H9 (cell line): ENCODE measurements around the gene SLCO2A1. TPM values are rescaled to one million over a fixed set of nuclear protein-coding genes. Genes with fewer than 3 reads are reported as not detected.

Experiments used
- DNase-seq: peaks from one replicate; pipeline ENCODE4 v3.0.0-alpha.2; 2017
- H2AFZ ChIP-seq: one replicate; pipeline ENCODE4 v1.6.1; 2013; ENCODE audit warnings: mild to moderate bottlenecking, low read length, control low read depth, moderate library complexity
- H2AK5ac ChIP-seq: 2 replicates; pipeline ENCODE4 v1.6.1; 2013; ENCODE audit warnings: low read length, control low read depth, mixed read lengths; ENCODE audit not compliant: insufficient read length
- H2BK120ac ChIP-seq: one replicate; pipeline ENCODE4 v1.6.1; 2013; ENCODE audit warnings: low read depth, mild to moderate bottlenecking, low read length, control low read depth, inconsistent platforms; ENCODE audit not compliant: poor library complexity, severe bottlenecking
- H2BK12ac ChIP-seq: 2 replicates; pipeline ENCODE4 v1.6.1; 2013; ENCODE audit warnings: low read length, control low read depth, mixed read lengths, low read depth; ENCODE audit not compliant: insufficient read length
- H2BK15ac ChIP-seq: 2 replicates; pipeline ENCODE4 v1.6.1; 2013; ENCODE audit warnings: low read depth, low read length, control low read depth
- H2BK20ac ChIP-seq: one replicate; pipeline ENCODE4 v1.6.1; 2013; ENCODE audit warnings: low read depth, mild to moderate bottlenecking, low read length, control low read depth, inconsistent platforms; ENCODE audit not compliant: poor library complexity, severe bottlenecking
- H2BK5ac ChIP-seq: 2 replicates; pipeline ENCODE4 v1.6.1; 2013; ENCODE audit warnings: low read length, control low read depth, mixed read lengths; ENCODE audit not compliant: insufficient read length
- H3K14ac ChIP-seq: 2 replicates; pipeline ENCODE4 v1.6.1; 2013; ENCODE audit warnings: low read length, control low read depth; ENCODE audit not compliant: insufficient read depth
- H3K18ac ChIP-seq: 2 replicates; pipeline ENCODE4 v1.6.1; 2013; ENCODE audit warnings: low read depth, mild to moderate bottlenecking, mixed read lengths, low read length, control low read depth; ENCODE audit not compliant: insufficient read length
- H3K23ac ChIP-seq: 2 replicates; pipeline ENCODE4 v1.6.1; 2013; ENCODE audit warnings: low read length, control low read depth, mixed read lengths, low read depth; ENCODE audit not compliant: insufficient read length
- H3K23me2 ChIP-seq: 2 replicates; pipeline ENCODE4 v1.6.1; 2013; ENCODE audit warnings: low read depth, mild to moderate bottlenecking, mixed read lengths, low read length, control low read depth; ENCODE audit not compliant: insufficient read length, poor library complexity, severe bottlenecking
- H3K27ac ChIP-seq: 2 replicates; pipeline ENCODE4 v1.5.1; 2013; ENCODE audit warnings: low read length, control low read depth, mixed read lengths, low read depth; ENCODE audit not compliant: insufficient read length
- H3K27me3 ChIP-seq: 2 replicates; pipeline ENCODE4 v1.6.1; 2013; ENCODE audit warnings: low read length, control low read depth, inconsistent platforms; ENCODE audit not compliant: insufficient read depth
- H3K4ac ChIP-seq: 2 replicates; pipeline ENCODE4 v1.6.1; 2013; ENCODE audit warnings: low read depth, mild to moderate bottlenecking, control low read depth, inconsistent platforms, low read length, moderate library complexity
- H3K4me1 ChIP-seq: 2 replicates; pipeline ENCODE4 v1.6.1; 2013; ENCODE audit warnings: low read length, control low read depth, inconsistent platforms; ENCODE audit not compliant: insufficient read depth
- H3K4me2 ChIP-seq: 2 replicates; pipeline ENCODE4 v1.6.1; 2013; ENCODE audit warnings: low read length, control low read depth, mixed read lengths; ENCODE audit not compliant: insufficient read length, insufficient read depth
- H3K56ac ChIP-seq: 2 replicates; pipeline ENCODE4 v1.6.1; 2013; ENCODE audit warnings: low read depth, mild to moderate bottlenecking, mixed read lengths, low read length, control low read depth; ENCODE audit not compliant: insufficient read length
- H3K79me1 ChIP-seq: 2 replicates; pipeline ENCODE4 v1.6.1; 2013; ENCODE audit warnings: low read depth, mild to moderate bottlenecking, moderate library complexity, low read length, control low read depth, inconsistent platforms; ENCODE audit not compliant: insufficient read depth, poor library complexity, severe bottlenecking
- H3K79me2 ChIP-seq: 2 replicates; pipeline ENCODE4 v1.6.1; 2013; ENCODE audit warnings: low read length, control low read depth, inconsistent platforms; ENCODE audit not compliant: insufficient read depth
- H3K9ac ChIP-seq: 2 replicates; pipeline ENCODE4 v1.6.1; 2013; ENCODE audit warnings: low read length, control low read depth, mixed read lengths; ENCODE audit not compliant: insufficient read length; ENCODE audit errors: extremely low read depth
- H3K9me3 ChIP-seq: one replicate; pipeline ENCODE4 v1.6.1; 2013; ENCODE audit warnings: low read depth, low read length, inconsistent platforms; ENCODE audit not compliant: control insufficient read depth
- H3T11ph ChIP-seq: one replicate; pipeline ENCODE4 v1.6.1; 2013; ENCODE audit warnings: mild to moderate bottlenecking, low read length, control low read depth, inconsistent platforms
- H4K20me1 ChIP-seq: one replicate; pipeline ENCODE4 v1.6.1; 2013; ENCODE audit not compliant: control insufficient read depth, insufficient read length, insufficient read depth
- H4K5ac ChIP-seq: 2 replicates; pipeline ENCODE4 v1.6.1; 2013; ENCODE audit warnings: low read depth, mild to moderate bottlenecking, mixed read lengths, low read length, control low read depth; ENCODE audit not compliant: insufficient read length
- H4K8ac ChIP-seq: replicated peaks from 2 replicates; pipeline ENCODE4 v1.6.1; 2013; ENCODE audit warnings: low read length, control low read depth, mixed read lengths, low read depth; ENCODE audit not compliant: insufficient read length
- H4K91ac ChIP-seq: 2 replicates; pipeline ENCODE4 v1.6.1; 2013; ENCODE audit warnings: low read depth, mild to moderate bottlenecking, moderate library complexity, mixed read lengths, low read length, control low read depth; ENCODE audit not compliant: insufficient read length
- H3K27ac Mint-ChIP-seq, 3 experiments: 2 replicates in 2 of 3; 3 replicates in 1 of 3; pipeline ENCODE4 v1.8.0; 2020 to 2021; ENCODE audit warnings: mixed read lengths in 3 of 3, mild to moderate bottlenecking in 1 of 3, moderate library complexity in 1 of 3
- H3K27me3 Mint-ChIP-seq: 2 replicates; pipeline ENCODE4 v1.8.0; 2021; ENCODE audit warnings: low read depth, mild to moderate bottlenecking, moderate library complexity, mixed read lengths
- H3K36me3 Mint-ChIP-seq, 3 experiments: 2 replicates in 2 of 3; 3 replicates in 1 of 3; pipeline ENCODE4 v1.8.0; 2020 to 2021; ENCODE audit warnings: low read depth in 3 of 3, mixed read lengths in 3 of 3; ENCODE audit not compliant: insufficient read depth in 1 of 3
- H3K4me1 Mint-ChIP-seq, 2 experiments: 2 replicates each; pipeline ENCODE4 v1.8.0; 2020; ENCODE audit warnings: mixed read lengths in 2 of 2
- H3K4me3 Mint-ChIP-seq, 2 experiments: 2 replicates in 1 of 2; 3 replicates in 1 of 2; pipeline ENCODE4 v1.8.0; 2020 to 2021; ENCODE audit warnings: mild to moderate bottlenecking in 2 of 2, mixed read lengths in 2 of 2, moderate library complexity in 1 of 2
- H3K9me3 Mint-ChIP-seq, 2 experiments: 2 replicates in 1 of 2; 3 replicates in 1 of 2; pipeline ENCODE4 v1.8.0; 2020; ENCODE audit warnings: mild to moderate bottlenecking in 2 of 2, mixed read lengths in 2 of 2, moderate library complexity in 1 of 2
- WGBS: extraction: QIAGEN DNeasy Blood & Tissue Kit; methylation state at CpG from one replicate; pipeline ENCODE4 v1.1.7; 2013; ENCODE audit warnings: missing lambda C conversion rate, low lambda C conversion rate, mixed read lengths; ENCODE audit not compliant: insufficient read length; ENCODE audit errors: extremely low coverage; 5-methylcytosine and 5-hydroxymethylcytosine counted together
- total RNA-seq: library from RNA; stranded (reverse); gene quantifications from 2 replicates; pipeline ENCODE4 v1.2.1, GENCODE V29; 2021
- TF ChIP-seq, protein P1 (sequence below): fragments of 200-600 bp; sonication (generic); conservative IDR thresholded peaks from 3 replicates; pipeline ENCODE4 v1.8.0; 2021; ENCODE audit warnings: antibody characterized with exemption, mild to moderate bottlenecking

The SLCO2A1 gene
- total RNA-seq, 1 experiment from 2014 or later, result 0.98 TPM

DNA sequence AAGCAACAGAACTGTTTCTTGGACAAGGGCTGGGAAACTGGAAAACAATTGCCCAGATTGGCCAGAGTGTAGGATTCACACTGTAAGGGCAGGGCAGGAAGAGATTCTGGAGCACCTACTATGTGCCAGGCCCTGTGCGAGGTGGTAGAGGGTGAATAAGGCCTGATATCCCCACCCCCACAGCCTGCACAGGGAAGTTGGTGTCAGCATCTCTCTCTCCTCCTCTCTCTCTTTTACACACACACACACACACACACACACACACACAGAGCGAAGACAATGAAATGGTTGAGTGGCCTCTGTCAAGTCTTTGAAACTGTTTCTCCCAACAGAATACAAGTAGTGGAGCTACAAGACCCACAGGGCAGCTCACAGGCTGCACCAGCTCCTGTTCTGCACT is 47.1 kb upstream of the SLCO2A1 start:
- H4K91ac ChIP-seq, result no peak overlapping the region
- H3K27me3 ChIP-seq, result no peaks in the 10 kb centered on the region
- no peak overlapping the region for H2BK5ac ChIP-seq
- no peak overlapping the region for H2AK5ac ChIP-seq
- no peaks in the 10 kb centered on the region for H3K23me2 ChIP-seq
- H3K14ac ChIP-seq, result no peak overlapping the region
- H3K27ac Mint-ChIP-seq, result no peak overlapping the region
- no peak overlapping the region for H2BK20ac ChIP-seq
- no peak overlapping the region for H2BK12ac ChIP-seq
- H3K79me2 ChIP-seq, result no peaks in the 10 kb centered on the region
- H2BK120ac ChIP-seq, result no peak overlapping the region
- no peak overlapping the region for H3K27ac ChIP-seq
- H3K27me3 Mint-ChIP-seq, result no peaks in the 10 kb centered on the region; the same call in 1 of the 2 replicates
- no peak overlapping the region for H3T11ph ChIP-seq
- no peak overlapping the region for H3K4me2 ChIP-seq
- TF ChIP-seq, protein P1, sequence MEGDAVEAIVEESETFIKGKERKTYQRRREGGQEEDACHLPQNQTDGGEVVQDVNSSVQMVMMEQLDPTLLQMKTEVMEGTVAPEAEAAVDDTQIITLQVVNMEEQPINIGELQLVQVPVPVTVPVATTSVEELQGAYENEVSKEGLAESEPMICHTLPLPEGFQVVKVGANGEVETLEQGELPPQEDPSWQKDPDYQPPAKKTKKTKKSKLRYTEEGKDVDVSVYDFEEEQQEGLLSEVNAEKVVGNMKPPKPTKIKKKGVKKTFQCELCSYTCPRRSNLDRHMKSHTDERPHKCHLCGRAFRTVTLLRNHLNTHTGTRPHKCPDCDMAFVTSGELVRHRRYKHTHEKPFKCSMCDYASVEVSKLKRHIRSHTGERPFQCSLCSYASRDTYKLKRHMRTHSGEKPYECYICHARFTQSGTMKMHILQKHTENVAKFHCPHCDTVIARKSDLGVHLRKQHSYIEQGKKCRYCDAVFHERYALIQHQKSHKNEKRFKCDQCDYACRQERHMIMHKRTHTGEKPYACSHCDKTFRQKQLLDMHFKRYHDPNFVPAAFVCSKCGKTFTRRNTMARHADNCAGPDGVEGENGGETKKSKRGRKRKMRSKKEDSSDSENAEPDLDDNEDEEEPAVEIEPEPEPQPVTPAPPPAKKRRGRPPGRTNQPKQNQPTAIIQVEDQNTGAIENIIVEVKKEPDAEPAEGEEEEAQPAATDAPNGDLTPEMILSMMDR, result no peak
- H3K4me1 ChIP-seq, result no peaks in the 10 kb centered on the region
- H3K4me3 Mint-ChIP-seq, result no peak overlapping the region
- H2AFZ ChIP-seq, result no peak overlapping the region
- peaks cover 14 to 21% of the 10 kb centered on the region in 2 experiments for H3K9me3 Mint-ChIP-seq
- peaks cover 8% of the 10 kb centered on the region for H3K9me3 ChIP-seq
- H3K79me1 ChIP-seq, result no peaks in the 10 kb centered on the region
- H3K4ac ChIP-seq, result no peak overlapping the region
- H3K4me1 Mint-ChIP-seq, result no peaks in the 10 kb centered on the region
- DNase-seq, result no peak
- H3K36me3 Mint-ChIP-seq, result peaks cover 3 to 4% (median 3%) of the 10 kb centered on the region in 3 experiments; a peak in 4 of 7 replicates
- H3K23ac ChIP-seq, result no peak overlapping the region
- H3K18ac ChIP-seq, result no peak overlapping the region
- no peak overlapping the region for H3K9ac ChIP-seq
- no peak overlapping the region for H4K8ac ChIP-seq
- H3K56ac ChIP-seq, result no peak overlapping the region
- no peak overlapping the region for H4K5ac ChIP-seq
- no CpG with 5 or more reads among the region's 2 CpGs for WGBS
- no peak overlapping the region for H2BK15ac ChIP-seq
- H4K20me1 ChIP-seq, result no peaks in the 10 kb centered on the region
